Ishikawa (cell line): ENCODE results near the gene TTC36.

ENCODE experiments used
- CEBPB ChIP-seq: IDR thresholded peaks from 2 replicates; pipeline ENCODE4 v1.6.1; 2012
- EGR1 ChIP-seq: IDR thresholded peaks from 2 replicates; pipeline ENCODE4 v1.6.1; 2012
- EP300 ChIP-seq: IDR thresholded peaks from 2 replicates; pipeline ENCODE4 v1.6.1; 2012; ENCODE audit warnings: borderline replicate concordance
- TF ChIP-seq, protein P1 (sequence below): IDR thresholded peaks from 2 replicates; pipeline ENCODE4 v1.6.1; 2012
- TF ChIP-seq, protein P2 (sequence below): IDR thresholded peaks from 2 replicates; pipeline ENCODE4 v1.6.1; 2012

DNA sequence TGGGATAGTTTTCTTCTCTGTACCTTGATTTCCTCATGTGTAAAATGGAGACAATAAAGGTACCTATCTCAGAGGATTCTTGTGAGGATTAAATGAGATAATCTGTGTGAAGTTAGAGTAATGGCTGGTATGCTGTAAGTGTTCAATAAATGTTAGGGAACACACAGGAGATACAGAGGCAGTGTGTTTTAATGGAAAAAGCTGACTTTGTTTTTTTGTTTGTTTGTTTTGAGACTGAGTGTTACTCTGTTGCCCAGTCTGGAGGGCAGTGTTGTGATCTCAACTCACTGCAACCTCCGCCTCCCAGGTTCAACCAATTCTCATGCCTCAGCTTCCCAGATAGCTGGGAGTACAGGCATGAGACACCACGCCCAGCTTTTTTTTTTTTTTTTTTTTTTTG, 42.4 kb downstream of the TTC36 start:
- TF ChIP-seq, protein P1, sequence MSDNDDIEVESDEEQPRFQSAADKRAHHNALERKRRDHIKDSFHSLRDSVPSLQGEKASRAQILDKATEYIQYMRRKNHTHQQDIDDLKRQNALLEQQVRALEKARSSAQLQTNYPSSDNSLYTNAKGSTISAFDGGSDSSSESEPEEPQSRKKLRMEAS, result no peak
- TF ChIP-seq, protein P2, sequence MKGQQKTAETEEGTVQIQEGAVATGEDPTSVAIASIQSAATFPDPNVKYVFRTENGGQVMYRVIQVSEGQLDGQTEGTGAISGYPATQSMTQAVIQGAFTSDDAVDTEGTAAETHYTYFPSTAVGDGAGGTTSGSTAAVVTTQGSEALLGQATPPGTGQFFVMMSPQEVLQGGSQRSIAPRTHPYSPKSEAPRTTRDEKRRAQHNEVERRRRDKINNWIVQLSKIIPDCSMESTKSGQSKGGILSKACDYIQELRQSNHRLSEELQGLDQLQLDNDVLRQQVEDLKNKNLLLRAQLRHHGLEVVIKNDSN, result no peak
- TF ChIP-seq CEBPB (no peak), EP300 (no peak), EGR1 (no peak)
